KMS-11 (cell line): ENCODE results near the gene CDK14.

Experiments used
- H2AFZ ChIP-seq: fragments of 200-600 bp; sonication (generic); 2 replicates; pipeline ENCODE4 v1.6.1; 2016; ENCODE audit warnings: antibody characterized with exemption, mixed run types, low read depth
- H3K27ac ChIP-seq: fragments of 200-600 bp; sonication (generic); 2 replicates; pipeline ENCODE4 v1.6.1; 2016; ENCODE audit warnings: mild to moderate bottlenecking, mixed run types
- H3K27me3 ChIP-seq: fragments of 200-600 bp; sonication (generic); 2 replicates; pipeline ENCODE4 v1.6.1; 2017; ENCODE audit warnings: mild to moderate bottlenecking, low read depth, mixed run types, moderate library complexity; ENCODE audit not compliant: insufficient read depth
- H3K36me3 ChIP-seq: fragments of 200-600 bp; sonication (generic); 2 replicates; pipeline ENCODE4 v1.6.1; 2017; ENCODE audit warnings: mild to moderate bottlenecking, mixed run types; ENCODE audit not compliant: insufficient read depth
- H3K4me1 ChIP-seq: fragments of 200-600 bp; sonication (generic); 2 replicates; pipeline ENCODE4 v1.6.1; 2016; ENCODE audit warnings: mild to moderate bottlenecking, low read depth, mixed run types; ENCODE audit not compliant: poor library complexity, severe bottlenecking
- H3K4me2 ChIP-seq: fragments of 200-600 bp; sonication (generic); 2 replicates; pipeline ENCODE4 v1.7.0; 2016; ENCODE audit warnings: mild to moderate bottlenecking, mixed run types
- H3K4me3 ChIP-seq: fragments of 200-600 bp; sonication (generic); IDR thresholded peaks from 2 replicates; pipeline ENCODE4 v1.6.1; 2017; ENCODE audit warnings: low read depth, low read length, mixed read lengths; ENCODE audit not compliant: insufficient read depth
- H3K79me2 ChIP-seq: fragments of 200-600 bp; sonication (generic); 2 replicates; pipeline ENCODE4 v1.6.1; 2016; ENCODE audit warnings: low read depth, mixed run types; ENCODE audit not compliant: insufficient read depth
- H3K9ac ChIP-seq: fragments of 200-600 bp; sonication (generic); 2 replicates; pipeline ENCODE4 v1.6.1; 2016; ENCODE audit warnings: mild to moderate bottlenecking, mixed run types
- H4K20me1 ChIP-seq: fragments of 200-600 bp; sonication (generic); 2 replicates; pipeline ENCODE4 v1.6.1; 2016; ENCODE audit warnings: mild to moderate bottlenecking, mixed run types; ENCODE audit not compliant: insufficient read depth
- CTCF ChIP-seq: fragments of 200-600 bp; sonication (generic); conservative IDR thresholded peaks from 2 replicates; pipeline ENCODE4 v1.6.1; 2017; ENCODE audit warnings: low read depth, mild to moderate bottlenecking, antibody characterized with exemption, low read length, moderate library complexity, mixed read lengths

The CDK14 gene

GRCh38 chr7:90645784-90646183, 49.7 kb downstream of the CDK14 start:
- no peaks in the 10 kb centered on the region for H3K79me2 ChIP-seq

DNA sequence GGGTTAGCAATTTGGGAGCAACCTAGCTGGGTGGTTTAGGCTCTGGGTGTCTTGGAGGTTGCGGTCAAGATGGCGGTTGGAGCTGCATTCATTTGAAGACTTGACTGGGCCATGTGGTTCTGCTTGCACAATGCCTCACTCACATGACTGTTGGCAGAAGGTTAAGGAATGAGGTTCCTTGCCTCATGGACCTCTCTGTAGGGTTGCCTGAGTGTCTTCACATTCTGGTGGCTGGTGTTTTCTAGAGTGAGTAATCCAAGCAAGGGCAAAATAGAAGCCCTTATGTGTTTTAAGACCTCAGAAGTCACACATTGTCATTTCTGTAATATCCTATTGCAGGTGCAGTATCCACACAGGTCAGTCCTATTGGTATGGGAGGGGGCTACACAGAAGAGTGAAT, 52.0 kb downstream of the CDK14 start:
- Histone ChIP-seq H3K4me3 (no peak overlapping the region), H3K79me2 (no peaks in the 10 kb centered on the region), H4K20me1 (no peaks in the 10 kb centered on the region), H3K36me3 (no peaks in the 10 kb centered on the region), H3K4me1 (peaks cover 7% of the 10 kb centered on the region), H3K9ac (no peak overlapping the region), H3K27me3 (no peaks in the 10 kb centered on the region), H3K27ac (no peak overlapping the region), H3K4me2 (no peak overlapping the region), H2AFZ (no peak overlapping the region)
- no peak for TF ChIP-seq CTCF

More at GRCh38 chr7:90645784-90646183, 49.7 kb downstream of the CDK14 start:
- H3K4me3 ChIP-seq = no peak overlapping the region
- H2AFZ ChIP-seq = no peak overlapping the region
- no peak overlapping the region; the same call in 1 of the 2 replicates for H3K9ac ChIP-seq
- H4K20me1 ChIP-seq = no peaks in the 10 kb centered on the region
- no peak for TF ChIP-seq CTCF
- H3K4me1 ChIP-seq = peaks cover 7% of the 10 kb centered on the region
- no peaks in the 10 kb centered on the region for H3K27me3 ChIP-seq
- no peak overlapping the region for H3K27ac ChIP-seq
- no peaks in the 10 kb centered on the region for H3K36me3 ChIP-seq
- no peak overlapping the region for H3K4me2 ChIP-seq

DNA sequence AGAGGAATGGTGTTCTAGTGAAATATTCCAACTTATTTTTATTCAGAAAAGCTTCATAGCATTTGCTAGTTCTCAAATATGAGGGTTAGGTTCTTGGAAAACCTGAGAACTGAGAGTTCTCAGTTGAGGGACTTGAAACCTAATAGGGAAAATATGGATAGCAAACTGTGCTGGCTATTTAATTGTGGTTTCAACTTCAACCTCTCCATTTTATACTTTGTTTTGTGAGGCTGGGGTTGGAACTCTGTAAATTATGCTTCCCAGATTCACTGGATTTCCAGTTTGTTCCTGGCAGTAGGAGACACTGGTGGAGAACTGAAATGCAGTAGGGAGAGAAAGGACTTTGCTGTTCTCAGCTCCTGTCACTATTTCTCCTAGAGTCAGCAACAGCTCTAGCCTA, 52.7 kb downstream of the CDK14 start:
- Histone ChIP-seq H3K4me3 (no peak overlapping the region), H3K79me2 (no peaks in the 10 kb centered on the region), H3K27ac (no peak overlapping the region), H3K4me1 (peaks cover 7% of the 10 kb centered on the region), H3K9ac (no peak overlapping the region), H3K36me3 (no peaks in the 10 kb centered on the region), H3K4me2 (no peak overlapping the region), H4K20me1 (no peaks in the 10 kb centered on the region), H2AFZ (no peak overlapping the region), H3K27me3 (no peaks in the 10 kb centered on the region)
- no peak for TF ChIP-seq CTCF

GRCh38 chr7:90654718-90655427, 58.8 kb downstream of the CDK14 start:
- H3K4me2 ChIP-seq = no peak overlapping the region
- no peaks in the 10 kb centered on the region for H3K36me3 ChIP-seq
- no peak for TF ChIP-seq CTCF
- H3K79me2 ChIP-seq = no peaks in the 10 kb centered on the region
- no peak overlapping the region for H3K27ac ChIP-seq
- no peaks in the 10 kb centered on the region for H3K4me1 ChIP-seq
- no peak overlapping the region for H2AFZ ChIP-seq
- no peaks in the 10 kb centered on the region for H4K20me1 ChIP-seq
- H3K27me3 ChIP-seq = no peaks in the 10 kb centered on the region
- H3K9ac ChIP-seq = no peak overlapping the region
- no peak overlapping the region for H3K4me3 ChIP-seq
